HG02970 (cell line): ENCODE data around the gene SLC6A16.
"Not testable (repeated sequence)": the region's sequence is repeated elsewhere in the genome, so short reads cannot be mapped to it uniquely, and the experiment has no call there.

ENCODE experiments used
- ATAC-seq: cut with Tn5 transposase; IDR thresholded peaks from one replicate; pipeline ENCODE4 v1.9.1; 2021; ENCODE audit warnings: mild to moderate bottlenecking, moderate library complexity, moderate number of reproducible peaks; ENCODE audit not compliant: unreplicated experiment, low FRiP score

The SLC6A16 gene

DNA sequence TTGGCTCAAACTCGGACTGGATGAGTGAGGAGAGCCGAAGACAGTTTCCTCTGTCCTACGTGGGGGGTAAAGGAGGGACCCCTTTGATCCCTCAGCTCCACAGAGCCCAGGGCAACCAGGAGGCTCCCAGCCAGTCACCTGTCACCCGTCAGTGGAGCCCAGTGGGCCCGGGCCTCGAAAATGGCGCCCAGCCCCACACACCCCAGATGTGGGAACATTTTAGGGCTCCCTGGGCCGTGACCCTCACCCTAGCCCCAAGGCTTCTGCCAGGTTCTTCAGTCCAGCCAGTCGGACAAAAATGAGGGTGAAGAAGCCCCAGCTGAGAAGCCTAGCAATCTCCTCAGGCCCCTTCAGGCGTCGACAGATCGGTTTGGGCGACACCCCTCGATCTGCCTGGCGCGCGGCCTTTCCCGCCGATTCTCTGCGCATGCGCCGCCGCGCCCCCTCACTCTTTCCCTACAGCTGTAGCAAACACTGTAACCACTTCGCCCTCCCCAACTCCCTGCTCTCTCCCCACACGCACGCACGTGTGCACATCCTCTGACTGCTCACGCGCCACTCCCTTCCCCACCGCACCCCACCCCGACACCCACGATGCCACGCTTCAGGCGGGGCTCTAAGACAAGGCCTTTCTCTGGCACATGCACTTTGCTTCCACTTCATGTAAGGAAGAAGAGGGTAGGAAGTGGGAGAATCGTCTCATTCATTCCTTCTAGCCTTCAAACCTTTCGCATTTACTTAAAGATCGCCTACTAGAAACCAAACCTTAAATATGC lies at the start of gene SLC6A16:
Gene SLC6A16 (minus strand): TSS at position 391 of the 776 bp plus-strand sequence. CDS start 13,844 bp downstream, outside the sequence.
- no peak for ATAC-seq

DNA sequence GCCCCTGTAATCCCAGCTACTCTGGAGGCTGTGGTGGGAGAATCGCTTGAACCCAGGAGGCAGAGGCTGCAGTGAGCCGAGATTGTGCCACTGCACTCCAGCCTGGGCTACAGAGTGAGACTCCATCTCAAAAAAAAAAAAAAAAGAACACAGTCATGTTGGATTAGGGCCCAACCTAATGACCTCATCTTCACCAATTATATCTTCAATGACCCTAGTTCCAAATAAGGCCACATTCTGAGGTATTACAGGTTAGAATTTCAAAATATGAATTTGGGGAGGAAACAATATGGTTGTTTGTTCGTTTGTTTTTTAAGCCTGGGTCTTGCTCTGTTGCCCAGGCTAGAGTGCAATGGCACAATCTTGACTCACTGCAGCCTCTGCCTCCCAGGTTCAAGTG lies 48.2 kb upstream of the SLC6A16 start:
- ATAC-seq, result not testable (repeated sequence)

DNA sequence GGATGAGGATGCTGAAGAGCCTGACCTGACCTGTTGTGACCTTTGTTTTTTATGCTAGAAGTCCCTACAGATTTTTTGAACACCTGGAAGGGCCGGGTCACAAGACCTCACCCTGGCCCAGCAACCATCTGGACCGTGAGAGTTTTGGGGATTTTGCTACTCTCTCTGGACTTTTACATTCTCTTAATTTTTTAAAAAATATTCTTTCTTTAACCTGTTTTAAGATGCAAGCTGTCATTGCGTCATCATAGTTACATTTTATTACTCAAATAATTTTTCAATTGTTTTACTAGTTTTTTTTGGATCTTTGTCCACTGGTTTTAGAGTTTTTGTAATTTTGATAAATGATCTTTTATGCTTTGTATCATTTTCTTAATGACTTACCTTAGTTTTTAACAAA lies 46.2 kb upstream of the SLC6A16 start:
- ATAC-seq, result no peak

GRCh38 chr19:49368711-49369358 lies 43.8 kb upstream of the SLC6A16 start:
- ATAC-seq, result no peak

DNA sequence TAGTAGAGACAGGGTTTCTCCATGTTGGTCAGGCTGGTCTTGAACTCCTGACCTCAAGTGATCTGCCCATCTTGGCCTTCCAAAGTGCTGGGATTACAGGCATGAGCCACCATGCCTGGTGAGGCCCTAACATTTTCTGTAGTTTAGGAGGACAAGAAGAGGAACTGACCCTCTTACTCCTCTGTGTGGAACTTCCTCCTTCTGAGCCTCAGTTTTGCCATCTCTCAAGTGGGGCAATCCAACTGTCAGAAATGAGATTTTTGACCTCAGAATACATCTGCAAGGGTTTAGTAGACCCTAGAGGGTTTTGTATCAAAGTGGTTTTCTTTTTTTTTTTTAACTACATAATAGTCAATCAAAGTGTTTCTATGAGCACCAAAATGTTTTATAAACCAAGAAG lies 41.1 kb upstream of the SLC6A16 start:
- ATAC-seq, result no peak

- no peak for ATAC-seq
These were observed 39.2 kb upstream of the SLC6A16 start for GRCh38 chr19:49364083-49364737.

GRCh38 chr19:49363268-49364082 lies 38.5 kb upstream of the SLC6A16 start, which contains the start of gene DKKL1:
Gene DKKL1 (plus strand): TSS chr19:49363877. CDS start chr19:49363999, 122 bp downstream.
- peak; percentile 73 for ATAC-seq

DNA sequence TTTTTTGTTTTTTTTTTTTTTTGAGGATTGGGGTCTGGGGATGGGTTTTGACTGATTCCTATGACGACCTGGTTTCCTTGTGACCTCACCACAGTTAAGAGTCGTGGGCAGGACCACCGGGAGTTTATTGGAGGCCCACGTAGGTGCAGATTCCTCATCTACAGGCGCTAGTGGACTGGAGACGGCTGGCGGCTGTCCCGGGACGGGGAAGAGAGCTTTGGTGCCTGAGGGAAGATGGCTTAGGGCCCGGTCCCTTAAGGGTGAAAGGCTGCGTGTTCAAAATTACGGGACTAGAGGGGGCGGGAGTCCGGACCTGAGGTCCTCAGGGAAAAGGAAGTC lies 37.9 kb upstream of the SLC6A16 start:
- no peak for ATAC-seq

GRCh38 chr19:49362048-49362928 lies 37.3 kb upstream of the SLC6A16 start, which contains the start of gene TEAD2:
Gene TEAD2 (minus strand): TSS chr19:49362416. CDS start chr19:49360075, 2,341 bp downstream.
- no peak for ATAC-seq

GRCh38 chr19:49361438-49362047 lies 36.6 kb upstream of the SLC6A16 start:
- ATAC-seq, result no peak

- no peak for ATAC-seq
These were observed 35.1 kb upstream of the SLC6A16 start for GRCh38 chr19:49359851-49360820.

GRCh38 chr19:49357186-49357585 lies 32.2 kb upstream of the SLC6A16 start:
- ATAC-seq, result no peak

DNA sequence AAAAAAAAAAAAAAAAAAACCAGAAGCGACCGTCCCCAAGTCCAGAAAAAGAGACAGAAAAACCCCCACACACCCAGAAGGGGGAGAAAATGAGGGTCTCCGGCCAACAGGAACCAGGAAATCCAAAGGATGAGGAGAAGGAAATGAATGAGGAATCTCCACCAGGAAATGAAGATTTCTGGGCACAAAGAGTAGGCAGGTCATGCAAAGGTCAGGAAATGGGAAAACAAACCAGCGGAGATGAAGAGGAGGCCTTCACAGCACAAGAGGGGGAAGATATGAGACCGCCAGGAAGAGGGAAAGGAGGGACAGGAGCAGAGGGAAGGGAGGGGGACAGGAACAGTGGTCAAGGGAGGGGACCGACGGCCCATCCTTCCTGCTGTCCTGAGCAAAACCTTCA lies 31.4 kb upstream of the SLC6A16 start:
- no peak for ATAC-seq

DNA sequence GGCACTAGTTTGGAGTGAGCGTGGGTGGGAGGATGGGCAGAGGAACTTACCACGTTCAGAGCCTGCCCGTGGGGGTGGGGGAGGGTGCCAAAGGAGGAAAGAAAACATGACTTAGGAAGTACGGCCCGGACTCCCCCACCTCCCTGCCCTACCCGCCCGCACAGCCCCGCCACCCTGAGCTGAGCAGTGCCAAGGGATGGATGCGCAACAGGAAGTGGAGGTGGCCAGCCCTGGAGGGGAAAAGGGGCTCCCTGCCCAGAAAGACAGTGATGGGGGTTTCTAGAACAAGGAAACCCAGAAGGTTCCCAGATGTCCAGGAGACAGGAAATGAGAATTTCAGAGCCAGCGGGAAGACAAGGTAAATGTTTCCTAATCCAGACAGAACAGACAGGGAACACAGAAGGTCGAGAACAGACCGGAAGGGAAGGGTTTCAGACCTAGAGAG lies 30.9 kb upstream of the SLC6A16 start:
- no peak for ATAC-seq

- no peak for ATAC-seq
These were observed 24.6 kb upstream of the SLC6A16 start for GRCh38 chr19:49349567-49349966.

DNA sequence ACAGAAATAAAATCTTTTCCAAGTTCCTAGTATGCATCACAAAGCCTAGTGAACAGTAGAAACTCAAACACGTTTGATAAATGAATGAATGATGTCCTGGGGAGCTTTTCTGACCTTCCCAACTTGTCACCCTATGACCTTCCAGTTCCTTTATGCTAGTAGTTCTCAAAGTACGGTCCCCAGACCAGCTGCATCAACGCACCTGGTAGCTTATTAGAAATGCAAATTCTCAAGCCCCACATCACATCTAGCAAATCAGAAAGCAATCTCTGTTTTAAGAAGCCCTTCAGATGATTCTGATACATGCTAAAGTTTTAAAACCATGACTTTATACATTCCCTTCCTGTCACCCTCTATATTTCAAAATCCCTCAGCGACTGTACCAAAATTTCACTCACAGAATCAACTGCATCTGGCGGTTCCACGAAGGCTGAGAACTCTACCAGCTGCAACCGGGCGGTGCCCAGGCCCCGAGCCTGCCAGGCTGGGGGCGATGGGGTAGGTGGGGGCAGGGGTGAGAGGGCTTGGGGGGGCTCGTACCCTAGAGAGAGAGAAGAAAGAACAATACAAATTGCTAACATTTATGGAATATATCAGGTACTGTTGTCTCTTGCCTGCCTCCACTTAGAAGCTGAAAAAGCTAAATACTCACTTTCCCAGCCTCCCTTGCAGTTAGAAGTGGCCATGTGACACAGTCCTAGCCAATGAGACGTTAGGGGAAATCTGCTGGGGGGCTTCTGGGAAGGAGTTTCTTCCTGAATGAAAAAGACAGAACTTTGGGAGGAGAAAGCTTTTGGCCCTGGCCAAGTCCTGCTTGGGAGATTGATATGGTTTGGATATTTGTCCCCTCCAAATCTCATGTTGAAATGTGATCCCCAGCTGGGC lies 23.6 kb upstream of the SLC6A16 start:
- ATAC-seq, result no peak

DNA sequence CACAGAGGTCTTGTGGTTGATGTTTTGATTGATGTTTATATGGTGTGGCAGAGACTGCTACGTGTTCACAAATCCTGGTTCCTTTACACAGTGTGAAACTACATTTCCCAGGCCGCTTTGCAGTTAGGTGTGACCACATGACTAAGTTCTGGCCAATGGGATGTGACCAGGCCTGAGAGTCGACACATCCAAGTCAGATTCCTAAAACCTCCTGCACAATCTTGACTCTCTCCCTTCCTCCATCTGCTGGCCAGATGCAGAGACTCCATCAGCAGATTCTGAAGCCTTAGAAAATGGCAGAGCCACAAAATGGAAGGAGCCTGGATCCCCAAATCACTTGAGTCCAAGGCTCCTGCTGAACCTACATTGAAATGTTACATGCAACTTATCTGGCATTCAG lies 22.8 kb upstream of the SLC6A16 start:
- no peak for ATAC-seq
